Measurements from ENCODE around the gene PARVG. TPM values are rescaled to one million over a fixed set of nuclear protein-coding genes. Genes with fewer than 3 reads are reported as not detected.

Gene PARVG
- total RNA-seq, 4 donors from 2014 or later, result 1.00 to 37.8 (median 20.6) TPM

- no peaks in the 10 kb centered on the region for H3K36me3 ChIP-seq
- TF ChIP-seq EP300 (IDR thresholded peaks at IDR 0.05; ENCODE audit: low read depth) (no peak), POLR2AphosphoS5 (IDR thresholded peaks at IDR 0.05) (no peak), POLR2A (IDR thresholded peaks at IDR 0.05) (no peak)
- TF ChIP-seq, protein P1, sequence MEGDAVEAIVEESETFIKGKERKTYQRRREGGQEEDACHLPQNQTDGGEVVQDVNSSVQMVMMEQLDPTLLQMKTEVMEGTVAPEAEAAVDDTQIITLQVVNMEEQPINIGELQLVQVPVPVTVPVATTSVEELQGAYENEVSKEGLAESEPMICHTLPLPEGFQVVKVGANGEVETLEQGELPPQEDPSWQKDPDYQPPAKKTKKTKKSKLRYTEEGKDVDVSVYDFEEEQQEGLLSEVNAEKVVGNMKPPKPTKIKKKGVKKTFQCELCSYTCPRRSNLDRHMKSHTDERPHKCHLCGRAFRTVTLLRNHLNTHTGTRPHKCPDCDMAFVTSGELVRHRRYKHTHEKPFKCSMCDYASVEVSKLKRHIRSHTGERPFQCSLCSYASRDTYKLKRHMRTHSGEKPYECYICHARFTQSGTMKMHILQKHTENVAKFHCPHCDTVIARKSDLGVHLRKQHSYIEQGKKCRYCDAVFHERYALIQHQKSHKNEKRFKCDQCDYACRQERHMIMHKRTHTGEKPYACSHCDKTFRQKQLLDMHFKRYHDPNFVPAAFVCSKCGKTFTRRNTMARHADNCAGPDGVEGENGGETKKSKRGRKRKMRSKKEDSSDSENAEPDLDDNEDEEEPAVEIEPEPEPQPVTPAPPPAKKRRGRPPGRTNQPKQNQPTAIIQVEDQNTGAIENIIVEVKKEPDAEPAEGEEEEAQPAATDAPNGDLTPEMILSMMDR (IDR thresholded peaks at IDR 0.05), result no peak
- no peak overlapping the region for H3K27ac ChIP-seq
- DNase-seq, result no peak
- 60% methylated on average over 3 of the region's 12 CpGs; no CpG with 5 or more reads in 1 of the 2 donors for WGBS, 2 donors (ENCODE audit: low coverage in 1 of 2)
- no peaks in the 10 kb centered on the region for H3K27me3 ChIP-seq
- in situ Hi-C loops (cut with MboI; ENCODE audit: low pct_ligation_motif_present in 1 of 4, low pct_unique_long_range_greater_than_20kb in 1 of 4, low sequenced_read_pairs in 3 of 4), result no loop called here
- H3K9me3 ChIP-seq, result no peaks in the 10 kb centered on the region
- no peak overlapping the region for H3K4me3 ChIP-seq
- H3K4me1 ChIP-seq, result peaks cover 0 to 3% (median 0%) of the 10 kb centered on the region in 4 donors
- intact Hi-C loops (cut with DNase I; ENCODE audit: low total_unique reads), result no loop called here
Measured at GRCh38 chr22:44167501-44167900, 13.2 kb upstream of the PARVG start.

- Histone ChIP-seq H3K36me3 (no peaks in the 10 kb centered on the region), H3K27me3 (no peaks in the 10 kb centered on the region), H3K4me3 (no peak overlapping the region), H3K27ac (no peak overlapping the region), H3K4me1 (peaks cover 0 to 3% (median 0%) of the 10 kb centered on the region in 4 donors), H3K9me3 (no peaks in the 10 kb centered on the region)
- 60 to 89% methylated on average over 1 to 7 of the region's 13 CpGs for WGBS, 2 donors (ENCODE audit: low coverage in 1 of 2)
- DNase-seq, result no peak
- in situ Hi-C loops (cut with MboI; ENCODE audit: low pct_ligation_motif_present in 1 of 4, low pct_unique_long_range_greater_than_20kb in 1 of 4, low sequenced_read_pairs in 3 of 4), result no loop called here
- TF ChIP-seq, protein P1 (IDR thresholded peaks at IDR 0.05), result no peak
- no peak for TF ChIP-seq POLR2AphosphoS5 (IDR thresholded peaks at IDR 0.05)
- intact Hi-C loops (cut with DNase I; ENCODE audit: low total_unique reads), result no loop called here
Measured at GRCh38 chr22:44168206-44168605, 12.5 kb upstream of the PARVG start.

- no peak overlapping the region for H3K4me3 ChIP-seq
- whole genome bisulfite sequencing, 2 donors (ENCODE audit: low coverage in 1 of 2), result 88 to 100% methylated on average over 1 to 11 of the region's 11 CpGs
- intact Hi-C loops (cut with DNase I; ENCODE audit: low total_unique reads), result no loop called here
- H3K27ac ChIP-seq, result no peak overlapping the region
- TF ChIP-seq, protein P1 (IDR thresholded peaks at IDR 0.05), result no peak
- TF ChIP-seq POLR2A (IDR thresholded peaks at IDR 0.05) (no peak), EP300 (IDR thresholded peaks at IDR 0.05; ENCODE audit: low read depth) (no peak), POLR2AphosphoS5 (IDR thresholded peaks at IDR 0.05) (no peak)
- DNase-seq, result no peak
- no peaks in the 10 kb centered on the region for H3K36me3 ChIP-seq
- no peaks in the 10 kb centered on the region for H3K9me3 ChIP-seq
- H3K4me1 ChIP-seq, result peaks cover 0 to 3% (median 0%) of the 10 kb centered on the region in 4 donors
- no peaks in the 10 kb centered on the region for H3K27me3 ChIP-seq
- in situ Hi-C loops (cut with MboI; ENCODE audit: low pct_ligation_motif_present in 1 of 4, low pct_unique_long_range_greater_than_20kb in 1 of 4, low sequenced_read_pairs in 3 of 4), result no loop called here
Measured at GRCh38 chr22:44170470-44170869, 10.3 kb upstream of the PARVG start.

- TF ChIP-seq POLR2A (IDR thresholded peaks at IDR 0.05), result no peak
- TF ChIP-seq, protein P1 (IDR thresholded peaks at IDR 0.05), result no peak
- TF ChIP-seq POLR2AphosphoS5 (IDR thresholded peaks at IDR 0.05), result no peak
- TF ChIP-seq EP300 (IDR thresholded peaks at IDR 0.05; ENCODE audit: low read depth), result no peak
- no peaks in the 10 kb centered on the region for H3K9me3 ChIP-seq
- H3K36me3 ChIP-seq, result no peaks in the 10 kb centered on the region
- no peaks in the 10 kb centered on the region for H3K27me3 ChIP-seq
- WGBS, 2 donors (ENCODE audit: low coverage in 1 of 2), result 78 to 81% methylated on average over 3 to 6 of the region's 6 CpGs
- H3K27ac ChIP-seq, result no peak overlapping the region
- no peak overlapping the region for H3K4me3 ChIP-seq
- in situ Hi-C loops (cut with MboI; ENCODE audit: low pct_ligation_motif_present in 1 of 4, low pct_unique_long_range_greater_than_20kb in 1 of 4, low sequenced_read_pairs in 3 of 4) (no loop called here), intact Hi-C loops (cut with DNase I; ENCODE audit: low total_unique reads) (no loop called here)
- no peak for DNase-seq
- H3K4me1 ChIP-seq, result peaks cover 0 to 3% (median 0%) of the 10 kb centered on the region in 4 donors
Measured at GRCh38 chr22:44171561-44171960, 9.2 kb upstream of the PARVG start.
